ENCODE data around the gene POLR2E. TPM values are rescaled to one million over a fixed set of nuclear protein-coding genes. Genes with fewer than 3 reads are reported as not detected.
A peak's percentile ranks its signal among the peaks of the same experiment; 100 is the strongest.

The POLR2E gene
- total RNA-seq, 1 experiment from 2014 or later: 261 TPM

DNA sequence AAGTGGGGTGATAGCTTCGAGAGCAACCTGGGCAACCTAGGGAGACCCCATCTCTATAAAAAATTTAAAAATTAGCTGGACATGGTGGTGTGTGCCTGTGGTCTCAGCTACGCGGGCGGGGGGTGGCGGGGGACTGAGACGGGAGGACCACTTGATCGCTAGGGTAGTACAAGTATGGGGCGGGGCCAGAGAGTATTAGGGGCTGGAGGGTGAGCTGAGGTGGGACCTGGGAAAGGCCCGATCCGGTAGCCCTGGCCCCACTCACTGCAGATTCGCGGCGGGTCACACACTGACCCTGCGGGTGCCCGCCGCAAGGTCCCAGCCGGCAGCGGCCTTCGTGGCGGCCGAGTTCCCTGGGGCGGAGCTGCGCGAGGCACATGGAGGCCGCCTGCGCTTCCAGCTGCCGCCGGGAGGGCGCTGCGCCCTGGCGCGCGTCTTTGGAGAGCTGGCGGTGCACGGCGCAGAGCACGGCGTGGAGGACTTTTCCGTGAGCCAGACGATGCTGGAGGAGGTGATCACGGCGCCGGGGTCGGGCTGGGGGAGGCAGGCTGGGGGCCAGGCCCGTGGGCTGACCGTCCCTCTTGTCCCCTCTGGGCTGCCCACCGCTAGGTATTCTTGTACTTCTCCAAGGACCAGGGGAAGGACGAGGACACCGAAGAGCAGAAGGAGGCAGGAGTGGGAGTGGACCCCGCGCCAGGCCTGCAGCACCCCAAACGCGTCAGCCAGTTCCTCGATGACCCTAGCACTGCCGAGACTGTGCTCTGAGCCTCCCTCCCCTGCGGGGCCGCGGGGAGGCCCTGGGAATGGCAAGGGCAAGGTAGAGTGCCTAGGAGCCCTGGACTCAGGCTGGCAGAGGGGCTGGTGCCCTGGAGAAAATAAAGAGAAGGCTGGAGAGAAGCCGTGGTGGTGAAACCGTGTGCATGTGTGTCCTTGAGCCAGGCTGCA, 30.2 kb downstream of the POLR2E start:
- no peak overlapping the region for H3K27ac ChIP-seq (ENCODE audit: insufficient read length, low read depth, low read length)
- H3K79me2 ChIP-seq (ENCODE audit: insufficient read depth, low read length): no peaks in the 10 kb centered on the region
- TF ChIP-seq CTCF (conservative IDR thresholded peaks at IDR 0.05): peak; percentile 89
- no peaks in the 10 kb centered on the region for H3K9me3 Mint-ChIP-seq
- H3K27me3 ChIP-seq (ENCODE audit: insufficient read depth, low read length): no peaks in the 10 kb centered on the region; the same call in 1 of the 2 replicates
- no peak overlapping the region for H4K91ac ChIP-seq (ENCODE audit: insufficient read length, low read depth, low read length)
- H3K4me1 ChIP-seq (ENCODE audit: insufficient read depth, low read length): peaks cover 5% of the 10 kb centered on the region; the same call in 1 of the 2 replicates
- no peak overlapping the region for H2BK5ac ChIP-seq (ENCODE audit: insufficient read length, low read length)
- no peak overlapping the region for H3T11ph ChIP-seq (ENCODE audit: low read length)
- no peaks in the 10 kb centered on the region for H3K9me3 ChIP-seq (ENCODE audit: control insufficient read depth, low read depth, low read length)
- H4K8ac ChIP-seq (replicated peaks; ENCODE audit: insufficient read length, low read depth, low read length): no peak overlapping the region
- H3K4me1 Mint-ChIP-seq: peaks cover 11 to 35% of the 10 kb centered on the region in 2 experiments
- no peak overlapping the region for H2BK12ac ChIP-seq (ENCODE audit: insufficient read length, low read depth, low read length)
- no peak overlapping the region for H2BK15ac ChIP-seq (ENCODE audit: low read depth, low read length)
- H3K27me3 Mint-ChIP-seq (ENCODE audit: low read depth): peaks cover 31% of the 10 kb centered on the region
- H2BK20ac ChIP-seq (ENCODE audit: low read depth, low read length, poor library complexity, severe bottlenecking): no peak overlapping the region
- no peak overlapping the region for H2AFZ ChIP-seq (ENCODE audit: low read length)
- no peak overlapping the region for H4K5ac ChIP-seq (ENCODE audit: insufficient read length, low read depth, low read length)
- peak; percentile 81 for DNase-seq
- no peak overlapping the region for H2BK120ac ChIP-seq (ENCODE audit: low read depth, low read length, poor library complexity, severe bottlenecking)
- no peak overlapping the region for H3K18ac ChIP-seq (ENCODE audit: insufficient read length, low read depth, low read length)
- H3K9ac ChIP-seq (ENCODE audit: extremely low read depth, insufficient read length, low read length): no peak overlapping the region
- peaks cover 0 to 2% (median 0%) of the 10 kb centered on the region in 3 experiments; a peak in 1 of 7 replicates for H3K36me3 Mint-ChIP-seq (ENCODE audit: insufficient read depth in 1 of 3, low read depth in 3 of 3)
- H3K4me2 ChIP-seq (ENCODE audit: insufficient read depth, insufficient read length, low read length): peak overlapping the region; percentile 23
- H3K4me3 Mint-ChIP-seq: peak overlapping the region; percentile 59 to 80
- H3K4ac ChIP-seq (ENCODE audit: low read depth, low read length): no peak overlapping the region
- no peak overlapping the region for H3K56ac ChIP-seq (ENCODE audit: insufficient read length, low read depth, low read length)
- H4K20me1 ChIP-seq (ENCODE audit: control insufficient read depth, insufficient read depth, insufficient read length): no peaks in the 10 kb centered on the region
- no CpG with 5 or more reads among the region's 60 CpGs for WGBS (ENCODE audit: extremely low coverage, insufficient read length, low lambda C conversion rate)
- peaks cover 22% of the 10 kb centered on the region for H3K23me2 ChIP-seq (ENCODE audit: insufficient read length, low read depth, low read length, poor library complexity, severe bottlenecking)
- H3K27ac Mint-ChIP-seq: no peak overlapping the region
- no peak overlapping the region for H2AK5ac ChIP-seq (ENCODE audit: insufficient read length, low read length)
- no peaks in the 10 kb centered on the region for H3K79me1 ChIP-seq (ENCODE audit: insufficient read depth, low read depth, low read length, poor library complexity, severe bottlenecking)
- no peak overlapping the region for H3K23ac ChIP-seq (ENCODE audit: insufficient read length, low read depth, low read length)
- no peak overlapping the region; the same call in 1 of the 2 replicates for H3K14ac ChIP-seq (ENCODE audit: insufficient read depth, low read length)
